HepG2 (cell line): ENCODE data around the gene ZNF648.

Source experiments
- SMAD3 ChIP-seq: sonication (generic); formaldehyde crosslinking; IDR thresholded peaks from 2 replicates; pipeline ENCODE4 v1.4.0; 2020; ENCODE audit warnings: missing genetic modification reagents
- TBL1XR1 ChIP-seq: fragments of 150-350 bp; IDR thresholded peaks from 2 replicates; pipeline ENCODE4 v1.6.1; 2014; ENCODE audit warnings: borderline replicate concordance, low read length; ENCODE audit not compliant: partially characterized antibody
- TF ChIP-seq, protein P1 (sequence below): sonication (generic); IDR thresholded peaks from 2 replicates; pipeline ENCODE4 v1.6.1; 2016; ENCODE audit warnings: low read depth, borderline replicate concordance

DNA sequence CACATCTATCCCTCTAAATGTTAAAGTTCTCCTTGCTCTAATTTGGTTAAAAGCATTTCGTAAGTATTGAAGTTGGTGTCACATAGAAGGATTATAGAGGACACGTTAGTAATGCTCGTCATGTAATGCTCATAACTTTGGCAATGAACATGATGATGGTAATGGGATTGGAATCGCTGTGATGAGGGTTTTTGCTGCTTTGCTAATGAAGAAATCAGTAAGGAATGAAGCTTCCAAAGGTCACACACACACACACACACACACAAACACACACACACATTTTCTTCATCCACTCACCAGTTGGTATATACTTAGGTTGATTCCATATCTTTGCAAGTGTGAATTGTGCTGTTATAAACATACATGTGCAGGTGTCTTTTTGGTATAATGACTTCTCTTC is 36.8 kb upstream of the ZNF648 start:
- TF ChIP-seq SMAD3 (CRISPR knock-in tag) (no peak), TBL1XR1 (no peak)
- TF ChIP-seq, protein P1, sequence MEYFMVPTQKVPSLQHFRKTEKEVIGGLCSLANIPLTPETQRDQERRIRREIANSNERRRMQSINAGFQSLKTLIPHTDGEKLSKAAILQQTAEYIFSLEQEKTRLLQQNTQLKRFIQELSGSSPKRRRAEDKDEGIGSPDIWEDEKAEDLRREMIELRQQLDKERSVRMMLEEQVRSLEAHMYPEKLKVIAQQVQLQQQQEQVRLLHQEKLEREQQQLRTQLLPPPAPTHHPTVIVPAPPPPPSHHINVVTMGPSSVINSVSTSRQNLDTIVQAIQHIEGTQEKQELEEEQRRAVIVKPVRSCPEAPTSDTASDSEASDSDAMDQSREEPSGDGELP, result no peak
